Mucosa of rectum (tissue), 2 donors: ENCODE measurements around the gene STRN4.
A peak's percentile ranks its signal among the peaks of the same experiment; 100 is the strongest.

Experiments used
- H3K27ac ChIP-seq, 2 donors: one replicate each; pipeline ENCODE4 v1.7.0; 2013; ENCODE audit warnings: inconsistent platforms in 2 of 2, low read depth in 2 of 2, low read length in 2 of 2
- H3K27me3 ChIP-seq, 2 donors: one replicate each; pipeline ENCODE4 v1.7.0; 2013; ENCODE audit warnings: low read length in 2 of 2; ENCODE audit not compliant: control insufficient read depth in 2 of 2, insufficient read depth in 2 of 2
- H3K36me3 ChIP-seq, 2 donors: one replicate each; pipeline ENCODE4 v1.7.0; 2013; ENCODE audit warnings: low read length in 2 of 2; ENCODE audit not compliant: control insufficient read depth in 2 of 2, insufficient read depth in 2 of 2
- H3K4me1 ChIP-seq, 2 donors: one replicate each; pipeline ENCODE4 v1.7.0; 2013; ENCODE audit warnings: low read length in 2 of 2, mild to moderate bottlenecking in 1 of 2; ENCODE audit not compliant: control insufficient read depth in 2 of 2, insufficient read depth in 2 of 2
- H3K4me3 ChIP-seq, 2 donors: one replicate each; pipeline ENCODE4 v1.7.0; 2013; ENCODE audit warnings: low read length in 2 of 2
- H3K9ac ChIP-seq, 2 donors: one replicate each; pipeline ENCODE4 v1.7.0; 2013; ENCODE audit warnings: low read length in 2 of 2, low read depth in 1 of 2, mild to moderate bottlenecking in 1 of 2
- H3K9me3 ChIP-seq, 2 donors: one replicate each; pipeline ENCODE4 v1.7.0; 2013; ENCODE audit warnings: low read length in 2 of 2; ENCODE audit not compliant: control insufficient read depth in 2 of 2
- donor health status: healthy.
- donor health status: Normal muscosa, but diverticular disease.

The STRN4 gene

DNA sequence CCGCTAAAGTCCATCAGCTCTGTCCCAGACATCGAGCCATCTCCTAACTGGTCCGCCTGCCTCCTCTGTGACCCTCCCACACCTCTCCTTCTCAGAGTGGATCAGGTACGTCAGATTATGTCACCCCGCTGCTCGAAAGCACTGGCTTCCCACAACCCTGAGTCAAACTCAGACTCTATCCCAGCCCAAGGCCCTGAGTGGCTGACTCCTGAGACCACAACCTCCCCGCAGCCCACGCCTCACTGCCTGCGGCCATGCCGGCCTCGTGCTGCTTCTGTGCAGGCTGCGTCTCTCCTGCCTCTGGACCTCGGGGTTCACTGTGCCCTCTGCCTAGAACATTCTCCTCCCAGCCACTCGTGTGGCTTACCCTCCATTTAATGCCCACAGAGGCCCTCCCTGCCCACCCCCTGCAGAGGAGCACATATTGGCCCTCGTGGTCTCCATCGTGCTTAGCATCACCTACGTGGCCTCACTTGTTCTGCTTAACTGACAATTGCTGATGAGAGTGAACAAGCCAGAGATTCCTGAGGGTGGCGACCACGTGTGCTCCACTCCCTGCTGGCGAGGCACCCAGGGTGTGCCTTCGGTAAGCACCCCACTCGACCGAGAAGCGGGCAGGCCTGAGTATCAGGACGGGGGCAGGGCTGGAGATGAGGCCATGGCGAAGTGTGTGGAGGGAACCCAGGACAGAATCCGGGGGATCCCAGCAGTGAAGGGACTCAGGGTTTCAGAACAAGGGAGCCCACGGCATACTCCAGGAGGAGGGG lies 13.9 kb downstream of the STRN4 start:
- H3K27me3 ChIP-seq: no peaks in the 10 kb centered on the region
- H3K27ac ChIP-seq: peak overlapping the region in 1 of 2 donors; percentile 43
- no peaks in the 10 kb centered on the region for H3K4me1 ChIP-seq
- H3K9me3 ChIP-seq: no peaks in the 10 kb centered on the region
- no peak overlapping the region for H3K9ac ChIP-seq
- H3K36me3 ChIP-seq: peaks cover 52 to 72% of the 10 kb centered on the region in 2 donors
- no peak overlapping the region for H3K4me3 ChIP-seq

DNA sequence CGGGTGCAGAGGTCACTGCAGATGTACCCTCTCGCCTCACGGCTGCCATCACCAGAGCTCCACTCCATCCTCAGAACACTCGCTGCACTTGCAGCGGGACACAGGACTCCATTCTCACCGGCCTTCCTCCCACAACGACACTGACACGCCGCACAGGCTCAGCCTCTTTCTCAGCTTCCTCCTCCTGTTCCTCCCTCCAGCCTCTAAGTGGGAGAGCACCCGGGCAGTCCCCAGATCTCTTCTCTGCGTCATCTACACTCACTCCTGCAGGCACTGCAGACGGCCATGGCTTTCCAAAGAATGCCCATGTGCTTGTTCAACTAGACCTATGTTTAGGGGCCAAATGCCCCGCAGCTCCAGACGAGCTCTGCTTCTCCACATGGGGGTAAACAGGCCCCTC lies 14.7 kb downstream of the STRN4 start:
- no peak overlapping the region for H3K27ac ChIP-seq
- H3K4me1 ChIP-seq: no peaks in the 10 kb centered on the region
- no peaks in the 10 kb centered on the region for H3K9me3 ChIP-seq
- H3K9ac ChIP-seq: no peak overlapping the region
- no peaks in the 10 kb centered on the region for H3K27me3 ChIP-seq
- H3K4me3 ChIP-seq: no peak overlapping the region
- H3K36me3 ChIP-seq: peaks cover 53 to 74% of the 10 kb centered on the region in 2 donors

DNA sequence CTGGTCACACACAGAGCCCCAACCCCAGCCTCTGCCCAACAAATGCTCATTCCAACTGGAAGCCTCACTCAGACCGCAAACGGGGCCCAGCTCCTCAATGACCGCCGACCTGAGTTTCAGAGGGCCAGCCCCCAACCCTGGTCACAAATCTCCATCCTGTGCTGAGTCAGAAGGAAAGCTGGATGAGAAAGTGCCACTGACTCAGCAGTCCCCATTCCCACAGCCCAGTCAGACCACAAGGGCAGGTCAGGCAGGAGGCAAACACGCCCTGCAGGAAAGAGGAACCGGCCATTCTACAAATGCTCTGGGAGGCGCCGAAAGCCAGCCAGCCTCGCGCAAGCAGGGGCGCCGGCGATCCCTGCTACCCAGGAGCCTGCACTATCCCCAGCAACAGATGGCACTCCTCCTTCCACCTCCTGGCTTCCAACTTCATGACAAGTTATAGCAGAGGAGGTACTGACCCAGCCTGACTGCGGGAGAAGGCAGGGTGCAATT lies 15.2 kb downstream of the STRN4 start:
- Histone ChIP-seq H3K9ac (no peak overlapping the region), H3K4me1 (no peaks in the 10 kb centered on the region), H3K4me3 (no peak overlapping the region)

DNA sequence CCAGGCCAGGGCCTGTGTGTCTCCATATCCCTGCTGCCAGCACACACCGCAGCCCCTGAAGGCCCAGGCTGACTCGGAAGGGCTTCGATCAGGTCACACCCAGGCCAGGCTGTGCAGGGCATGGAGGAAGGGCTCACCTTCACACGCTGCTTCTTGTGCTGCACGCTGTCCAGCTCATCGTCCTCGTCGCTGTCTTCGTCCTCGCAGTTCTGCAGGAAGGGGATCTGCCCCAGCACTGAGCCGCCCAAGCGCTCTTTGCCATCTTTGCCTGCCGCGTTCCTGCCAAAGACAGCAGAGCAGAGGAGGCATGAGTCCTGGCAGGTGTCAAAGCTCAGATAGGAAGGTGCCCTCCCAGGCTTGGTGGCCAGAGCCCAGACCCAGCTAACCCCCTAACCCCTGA lies 15.7 kb downstream of the STRN4 start:
- no peak overlapping the region for H3K4me3 ChIP-seq
- H3K36me3 ChIP-seq: peaks cover 61 to 81% of the 10 kb centered on the region in 2 donors
- no peak overlapping the region for H3K9ac ChIP-seq
- H3K27me3 ChIP-seq: no peaks in the 10 kb centered on the region
- no peaks in the 10 kb centered on the region for H3K9me3 ChIP-seq
- H3K4me1 ChIP-seq: no peaks in the 10 kb centered on the region
- H3K27ac ChIP-seq: no peak overlapping the region

More for the DNA sequence above, 15.2 kb downstream of the STRN4 start:
- no peaks in the 10 kb centered on the region for H3K9me3 ChIP-seq
- no peaks in the 10 kb centered on the region for H3K27me3 ChIP-seq
- no peak overlapping the region for H3K27ac ChIP-seq
- peaks cover 57 to 77% of the 10 kb centered on the region in 2 donors for H3K36me3 ChIP-seq

DNA sequence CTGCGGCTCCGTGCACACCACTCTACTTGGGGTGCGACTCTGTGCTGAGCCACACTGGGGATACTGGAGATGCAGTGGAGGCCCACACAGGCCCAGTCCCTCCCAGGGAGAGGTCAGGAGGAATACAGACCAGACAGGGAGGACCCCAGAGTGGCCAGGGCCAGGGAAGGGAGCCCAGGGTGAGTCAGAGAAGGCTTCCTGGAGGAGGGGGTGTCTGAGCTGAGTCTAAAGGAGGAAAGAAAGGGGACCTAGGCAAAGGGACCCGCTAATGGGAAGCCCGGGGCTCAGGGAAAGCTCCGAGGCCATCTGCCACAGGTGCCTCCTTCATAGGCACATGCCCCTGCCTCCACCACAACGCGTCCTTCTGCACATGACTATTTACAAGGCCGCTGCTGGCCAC lies 16.1 kb downstream of the STRN4 start:
- Histone ChIP-seq H3K4me1 (no peaks in the 10 kb centered on the region), H3K27me3 (no peaks in the 10 kb centered on the region), H3K27ac (no peak overlapping the region), H3K9ac (no peak overlapping the region), H3K9me3 (no peaks in the 10 kb centered on the region), H3K36me3 (peaks cover 65 to 84% of the 10 kb centered on the region in 2 donors), H3K4me3 (no peak overlapping the region)

DNA sequence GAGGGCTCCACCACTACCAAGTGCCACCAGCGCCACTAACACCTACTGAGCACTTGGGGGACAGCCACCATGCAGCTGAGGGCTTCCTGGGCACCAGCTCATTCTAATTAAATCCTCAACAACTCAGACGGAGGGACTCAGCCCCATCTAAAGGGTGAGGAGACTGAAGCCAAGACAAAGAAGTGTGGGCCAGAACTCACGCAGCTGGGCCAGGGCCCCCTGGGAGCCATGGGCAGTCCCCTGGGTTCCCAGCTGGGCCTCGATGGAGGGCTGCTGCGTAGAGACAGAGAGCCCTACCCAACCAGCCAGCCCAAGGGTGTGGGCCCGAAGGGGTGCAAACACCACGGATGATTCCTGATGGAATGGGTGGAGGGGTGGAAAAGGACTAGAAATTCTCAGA lies 16.6 kb downstream of the STRN4 start:
- Histone ChIP-seq H3K36me3 (peaks cover 70 to 88% of the 10 kb centered on the region in 2 donors), H3K27me3 (no peaks in the 10 kb centered on the region), H3K4me1 (no peaks in the 10 kb centered on the region), H3K27ac (no peak overlapping the region), H3K9me3 (no peaks in the 10 kb centered on the region), H3K9ac (no peak overlapping the region), H3K4me3 (no peak overlapping the region)

DNA sequence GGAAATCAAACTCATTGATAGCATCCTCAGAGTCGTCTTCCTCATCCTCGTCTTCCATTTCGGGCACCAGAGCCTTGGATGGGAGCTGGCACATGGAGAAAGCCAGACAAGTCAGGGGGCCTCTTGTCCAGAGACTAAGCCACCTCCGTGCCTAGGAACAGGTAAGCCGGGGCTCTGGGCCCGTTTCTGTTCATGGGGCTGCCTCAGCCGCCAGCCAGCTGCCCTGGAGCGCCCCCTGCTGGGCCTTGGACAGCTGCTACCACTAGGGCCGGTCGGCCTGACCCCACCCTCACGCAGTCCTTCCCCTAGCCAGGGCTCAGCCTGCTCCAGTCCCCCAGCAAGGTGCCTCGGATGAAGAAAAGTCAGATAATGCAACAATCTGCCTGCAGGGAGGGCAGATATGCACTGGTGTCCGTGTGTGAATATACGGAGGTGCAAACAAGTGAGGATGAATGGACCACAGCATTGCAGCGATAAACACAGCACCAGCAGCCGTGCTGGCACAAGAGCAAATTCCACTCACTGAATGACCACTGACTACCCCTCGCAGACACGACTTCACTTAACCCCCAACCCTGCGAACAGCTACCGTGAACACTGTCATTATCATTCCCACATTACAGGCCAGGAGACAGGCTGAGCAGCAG lies 17.4 kb downstream of the STRN4 start:
- Histone ChIP-seq H3K27ac (no peak overlapping the region), H3K9ac (no peak overlapping the region), H3K9me3 (no peaks in the 10 kb centered on the region), H3K36me3 (peaks cover 76 to 88% of the 10 kb centered on the region in 2 donors), H3K4me1 (no peaks in the 10 kb centered on the region), H3K27me3 (no peaks in the 10 kb centered on the region), H3K4me3 (no peak overlapping the region)

DNA sequence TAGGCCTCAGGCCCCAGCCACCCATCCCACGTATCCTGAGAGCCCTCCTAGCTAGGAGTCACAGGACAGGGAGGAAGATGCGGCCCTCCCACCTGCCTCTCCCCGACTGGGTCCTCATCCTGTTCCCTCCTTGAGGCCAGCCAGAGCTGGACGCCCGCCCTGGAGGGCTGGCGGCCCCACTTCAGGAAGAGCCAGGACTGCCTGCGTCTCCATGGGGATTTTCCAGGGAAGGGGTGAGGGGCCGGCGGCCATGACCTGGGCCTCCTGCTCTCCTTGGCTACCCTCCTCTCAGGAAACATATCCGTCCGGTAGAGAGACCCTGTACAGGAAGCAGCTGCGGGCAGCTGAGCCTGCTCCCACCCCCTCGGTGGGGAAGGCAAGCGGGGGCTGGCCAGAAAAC lies 18.0 kb downstream of the STRN4 start:
- Histone ChIP-seq H3K9me3 (no peaks in the 10 kb centered on the region), H3K27me3 (no peaks in the 10 kb centered on the region), H3K36me3 (peaks cover 79 to 88% of the 10 kb centered on the region in 2 donors), H3K4me3 (no peak overlapping the region), H3K9ac (no peak overlapping the region), H3K27ac (no peak overlapping the region), H3K4me1 (no peaks in the 10 kb centered on the region)

DNA sequence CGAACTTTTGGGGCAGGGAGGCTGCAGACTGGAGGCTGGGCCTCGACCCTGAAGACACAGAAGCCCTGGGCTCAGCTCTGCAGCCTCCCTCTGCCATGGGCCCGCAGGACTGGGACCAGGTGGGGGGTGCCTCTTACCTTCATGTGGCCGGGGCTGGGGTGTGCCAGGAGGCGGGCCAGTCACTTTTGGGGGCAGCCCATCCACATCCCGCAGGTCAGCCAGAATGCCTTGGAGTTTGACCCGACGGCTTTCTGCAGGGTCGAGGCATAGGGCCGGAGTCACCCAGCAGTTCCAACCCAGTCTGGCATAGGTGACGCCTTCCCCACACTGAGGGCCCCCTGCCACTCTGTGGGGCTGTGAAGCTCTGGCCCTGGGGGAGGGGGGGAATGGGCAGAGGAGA lies 18.5 kb downstream of the STRN4 start:
- no peak overlapping the region for H3K27ac ChIP-seq
- no peak overlapping the region for H3K9ac ChIP-seq

DNA sequence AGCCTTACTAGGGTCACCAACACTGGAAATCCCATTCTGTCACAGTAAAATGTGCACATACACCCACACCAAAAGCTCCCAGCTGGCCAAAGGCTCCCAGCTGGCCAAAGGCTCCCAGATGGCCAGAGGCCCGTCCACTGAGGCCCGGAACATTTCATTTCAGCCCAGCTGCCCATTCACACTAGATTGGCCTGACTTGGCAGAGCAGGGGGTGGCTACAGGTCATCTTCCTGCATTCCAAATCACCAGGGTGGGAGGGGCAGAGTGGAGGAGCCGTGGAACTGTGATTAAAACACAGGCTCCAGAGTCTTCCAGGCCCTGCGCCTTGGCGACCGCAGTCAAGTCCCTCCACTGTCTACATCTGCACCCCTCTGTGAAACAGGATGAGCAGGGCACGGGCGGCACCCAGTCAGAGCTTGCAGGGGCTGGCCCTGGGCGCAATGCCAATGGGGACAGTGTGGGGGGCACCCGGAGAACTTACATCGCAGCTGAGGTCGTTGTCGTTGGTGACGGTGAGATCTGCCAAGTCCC lies 19.2 kb downstream of the STRN4 start:
- no peak overlapping the region for H3K4me3 ChIP-seq
- H3K9me3 ChIP-seq: no peaks in the 10 kb centered on the region
- H3K27ac ChIP-seq: no peak overlapping the region

More for the DNA sequence above, 18.5 kb downstream of the STRN4 start:
- Histone ChIP-seq H3K4me3 (no peak overlapping the region), H3K9me3 (no peaks in the 10 kb centered on the region), H3K27me3 (no peaks in the 10 kb centered on the region), H3K4me1 (no peaks in the 10 kb centered on the region), H3K36me3 (peaks cover 79 to 87% of the 10 kb centered on the region in 2 donors)

More for the DNA sequence above, 19.2 kb downstream of the STRN4 start:
- Histone ChIP-seq H3K4me1 (no peaks in the 10 kb centered on the region), H3K9ac (no peak overlapping the region), H3K36me3 (peaks cover 81 to 86% of the 10 kb centered on the region in 2 donors), H3K27me3 (no peaks in the 10 kb centered on the region)
